Measurements from ENCODE around the gene POLE3.

DNA sequence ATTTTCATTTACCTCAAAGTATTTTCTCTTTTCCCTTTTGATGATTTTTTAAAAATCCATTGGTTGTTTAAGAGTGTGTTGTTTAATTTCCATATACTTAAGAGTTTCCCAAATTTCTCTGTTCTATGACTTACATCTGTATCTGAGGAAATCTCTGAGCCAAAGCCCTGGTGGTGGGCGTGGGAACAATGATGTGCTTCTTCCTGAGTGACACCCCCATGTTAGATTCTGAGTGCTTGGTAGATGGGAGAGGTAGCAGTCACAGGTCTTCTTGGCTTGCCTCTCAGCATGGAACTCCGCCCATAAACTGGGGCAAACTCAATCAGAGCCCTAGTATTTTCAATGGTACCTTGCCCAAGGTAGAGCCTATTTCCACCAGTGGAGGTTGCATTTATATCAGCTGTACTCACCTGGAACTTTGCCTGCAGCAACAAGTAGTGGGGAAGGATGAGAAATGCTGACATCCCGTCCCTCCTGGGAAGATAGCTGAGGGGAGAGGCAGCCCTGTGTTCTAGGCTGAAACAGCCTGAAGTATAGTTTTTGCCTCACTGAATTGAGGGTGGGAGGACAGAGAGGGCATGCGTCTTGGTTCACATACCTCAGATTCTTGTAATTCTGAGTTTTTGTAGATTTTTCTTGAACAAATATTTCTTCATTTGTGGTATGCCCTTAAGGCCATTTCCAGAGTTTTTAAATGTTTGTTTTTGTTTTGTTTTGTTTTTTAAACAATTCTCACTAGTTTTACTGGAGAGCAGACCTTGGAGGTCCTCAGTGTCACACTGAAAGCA lies 26.4 kb upstream of the POLE3 start:
- TF ChIP-seq, protein P1, sequence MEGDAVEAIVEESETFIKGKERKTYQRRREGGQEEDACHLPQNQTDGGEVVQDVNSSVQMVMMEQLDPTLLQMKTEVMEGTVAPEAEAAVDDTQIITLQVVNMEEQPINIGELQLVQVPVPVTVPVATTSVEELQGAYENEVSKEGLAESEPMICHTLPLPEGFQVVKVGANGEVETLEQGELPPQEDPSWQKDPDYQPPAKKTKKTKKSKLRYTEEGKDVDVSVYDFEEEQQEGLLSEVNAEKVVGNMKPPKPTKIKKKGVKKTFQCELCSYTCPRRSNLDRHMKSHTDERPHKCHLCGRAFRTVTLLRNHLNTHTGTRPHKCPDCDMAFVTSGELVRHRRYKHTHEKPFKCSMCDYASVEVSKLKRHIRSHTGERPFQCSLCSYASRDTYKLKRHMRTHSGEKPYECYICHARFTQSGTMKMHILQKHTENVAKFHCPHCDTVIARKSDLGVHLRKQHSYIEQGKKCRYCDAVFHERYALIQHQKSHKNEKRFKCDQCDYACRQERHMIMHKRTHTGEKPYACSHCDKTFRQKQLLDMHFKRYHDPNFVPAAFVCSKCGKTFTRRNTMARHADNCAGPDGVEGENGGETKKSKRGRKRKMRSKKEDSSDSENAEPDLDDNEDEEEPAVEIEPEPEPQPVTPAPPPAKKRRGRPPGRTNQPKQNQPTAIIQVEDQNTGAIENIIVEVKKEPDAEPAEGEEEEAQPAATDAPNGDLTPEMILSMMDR (IDR thresholded peaks at IDR 0.05) = no peak
- no peak for TF ChIP-seq POLR2A (IDR thresholded peaks at IDR 0.05)

All from lower leg skin (tissue), 3 donors.